Esophagus squamous epithelium (tissue), 5 donors: ENCODE measurements around the gene PRKCZ. TPM values are rescaled to one million over a fixed set of nuclear protein-coding genes. Genes with fewer than 3 reads are reported as not detected.

Source experiments
- DNase-seq: peaks from one replicate; lab custom pipeline; 2025; lab: John Stamatoyannopoulos, UW
- H3K27ac ChIP-seq, 4 donors: fragments of 200-600 bp; sonication (generic); one replicate each; pipeline ENCODE4 v1.5.1; 2016 to 2019; ENCODE audit warnings: mild to moderate bottlenecking in 1 of 4
- H3K27me3 ChIP-seq, 4 donors: fragments of 200-600 bp; sonication (generic); 1 replicate in 3 of 4; 2 replicates in 1 of 4; pipeline versions ENCODE4 v1.5.1 to v1.6.0; 2017 to 2021; ENCODE audit warnings: antibody characterized with exemption in 1 of 4
- H3K36me3 ChIP-seq, 3 donors: fragments of 200-600 bp; sonication (generic); one replicate each; pipeline ENCODE4 v1.5.1; 2016 to 2019
- H3K4me1 ChIP-seq, 3 donors: fragments of 200-600 bp; sonication (generic); one replicate each; pipeline ENCODE4 v1.5.1; 2017 to 2019
- H3K4me3 ChIP-seq, 4 donors: fragments of 200-600 bp; sonication (generic); 1 replicate in 3 of 4; 2 replicates in 1 of 4; pipeline ENCODE4 v1.5.1; 2016 to 2019; ENCODE audit warnings: mild to moderate bottlenecking in 2 of 4, moderate library complexity in 1 of 4
- H3K9me3 ChIP-seq, 3 donors: fragments of 200-600 bp; sonication (generic); one replicate each; pipeline ENCODE4 v1.5.1; 2016 to 2019
- POLR2A ChIP-seq, 4 donors: fragments of 450-650 bp; IDR thresholded peaks; one replicate each; pipeline ENCODE4 v1.6.1; 2017; ENCODE audit warnings: antibody characterized with exemption in 4 of 4, mild to moderate bottlenecking in 4 of 4, moderate library complexity in 3 of 4
- WGBS, 2 donors: methylation state at CpG; one replicate each; pipeline ENCODE4 v1.1.5; 2018; 5-methylcytosine and 5-hydroxymethylcytosine counted together
- intact Hi-C: fragments of 100-400 bp; cut with DNase I; formaldehyde crosslinking; loops from one replicate; pipeline ENCODE4 v1.15.0; 2022
- total RNA-seq, 4 donors: library from RNA; depleted of rRNA; stranded (reverse); fragments of >200 nt; gene quantifications; one replicate each; pipeline ENCODE4 v1.1.0, GENCODE V29; 2016
- TF ChIP-seq, protein P1 (sequence below), 6 experiments: fragments of 450-650 bp in 4 of 6; fragments of 200-600 bp in 2 of 6; sonication (generic) in 2 of 6; IDR thresholded peaks; one replicate each; pipeline ENCODE4 v1.5.1; 2016 to 2019; ENCODE audit warnings: antibody characterized with exemption in 6 of 6, mild to moderate bottlenecking in 4 of 6, moderate library complexity in 4 of 6
- donor health status: DM: yes; HTN: yes; CAD: no.

PRKCZ gene
- total RNA-seq, 4 donors from 2014 or later, result 14.5 to 23.8 (median 17.5) TPM

DNA sequence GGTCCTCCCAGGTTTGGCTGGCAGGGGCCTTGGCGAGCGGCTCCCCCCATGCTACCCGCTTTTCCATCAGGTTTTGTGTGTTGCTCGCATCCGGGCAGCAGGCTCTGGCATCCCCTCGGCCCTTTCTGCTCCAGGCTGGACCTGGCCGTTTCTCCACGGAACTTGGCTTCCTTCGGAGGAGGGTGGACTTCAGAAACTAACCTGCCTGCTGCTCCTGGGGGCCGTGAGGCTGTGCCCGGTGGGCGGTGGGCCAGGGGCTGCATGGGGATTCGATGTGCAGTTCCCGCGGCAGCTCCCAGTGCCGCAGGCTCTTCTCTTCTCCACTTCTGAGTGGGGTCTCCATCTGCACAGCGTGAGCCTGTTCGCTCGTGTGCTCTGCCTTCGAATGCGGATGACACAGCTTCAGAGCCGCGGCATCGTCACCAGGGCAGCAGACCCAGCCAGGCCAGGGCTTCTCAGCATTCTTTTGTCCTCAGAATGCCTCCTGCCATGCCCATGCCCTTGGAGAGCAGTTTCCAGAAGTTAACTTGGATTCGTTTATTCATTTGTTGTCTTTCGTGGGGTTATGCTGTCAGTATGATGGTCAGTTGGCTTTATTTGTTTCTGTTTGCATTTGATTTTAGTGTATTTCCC is 36.4 kb downstream of the PRKCZ start:
- Histone ChIP-seq H3K36me3 (peaks cover 0 to 24% (median 0%) of the 10 kb centered on the region in 3 donors), H3K27me3 (peaks cover 0 to 12% (median 0%) of the 10 kb centered on the region in 4 donors), H3K4me3 (no peak overlapping the region), H3K9me3 (no peaks in the 10 kb centered on the region), H3K4me1 (no peaks in the 10 kb centered on the region), H3K27ac (no peak overlapping the region)
- WGBS, 2 donors, result 95 to 96% methylated on average over 9 to 11 of the region's 26 CpGs
- TF ChIP-seq POLR2A (IDR thresholded peaks at IDR 0.05), result no peak
- TF ChIP-seq, protein P1, sequence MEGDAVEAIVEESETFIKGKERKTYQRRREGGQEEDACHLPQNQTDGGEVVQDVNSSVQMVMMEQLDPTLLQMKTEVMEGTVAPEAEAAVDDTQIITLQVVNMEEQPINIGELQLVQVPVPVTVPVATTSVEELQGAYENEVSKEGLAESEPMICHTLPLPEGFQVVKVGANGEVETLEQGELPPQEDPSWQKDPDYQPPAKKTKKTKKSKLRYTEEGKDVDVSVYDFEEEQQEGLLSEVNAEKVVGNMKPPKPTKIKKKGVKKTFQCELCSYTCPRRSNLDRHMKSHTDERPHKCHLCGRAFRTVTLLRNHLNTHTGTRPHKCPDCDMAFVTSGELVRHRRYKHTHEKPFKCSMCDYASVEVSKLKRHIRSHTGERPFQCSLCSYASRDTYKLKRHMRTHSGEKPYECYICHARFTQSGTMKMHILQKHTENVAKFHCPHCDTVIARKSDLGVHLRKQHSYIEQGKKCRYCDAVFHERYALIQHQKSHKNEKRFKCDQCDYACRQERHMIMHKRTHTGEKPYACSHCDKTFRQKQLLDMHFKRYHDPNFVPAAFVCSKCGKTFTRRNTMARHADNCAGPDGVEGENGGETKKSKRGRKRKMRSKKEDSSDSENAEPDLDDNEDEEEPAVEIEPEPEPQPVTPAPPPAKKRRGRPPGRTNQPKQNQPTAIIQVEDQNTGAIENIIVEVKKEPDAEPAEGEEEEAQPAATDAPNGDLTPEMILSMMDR (IDR thresholded peaks at IDR 0.05), result no peak
- no peak for DNase-seq
- intact Hi-C loops, result no loop called here

DNA sequence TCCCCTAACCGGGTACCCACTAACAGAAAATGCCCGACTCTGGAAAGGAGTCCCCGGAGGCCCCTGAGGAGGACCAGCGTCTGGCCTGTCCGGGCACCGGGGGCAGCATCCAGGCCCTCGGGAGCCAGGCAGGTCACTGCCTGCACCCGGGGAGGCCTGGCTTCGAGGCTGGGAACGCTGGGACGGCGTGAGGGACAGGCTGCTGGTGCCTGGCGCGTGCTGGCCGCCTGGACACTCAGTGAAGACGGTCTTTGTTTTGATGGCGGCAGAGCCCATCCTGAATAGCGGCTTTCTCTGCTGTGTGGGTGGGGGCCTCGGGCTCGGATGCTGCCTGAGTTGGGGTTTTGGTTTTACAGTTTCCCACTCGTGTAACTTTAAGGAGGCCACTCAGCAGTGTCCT is 37.6 kb downstream of the PRKCZ start:
- Histone ChIP-seq H3K27me3 (peaks cover 0 to 12% (median 0%) of the 10 kb centered on the region in 4 donors), H3K4me1 (no peaks in the 10 kb centered on the region), H3K36me3 (peaks cover 0 to 24% (median 0%) of the 10 kb centered on the region in 3 donors), H3K4me3 (no peak overlapping the region), H3K9me3 (no peaks in the 10 kb centered on the region), H3K27ac (no peak overlapping the region)
- intact Hi-C loops, result no loop called here
- TF ChIP-seq POLR2A (IDR thresholded peaks at IDR 0.05), result no peak
- TF ChIP-seq, protein P1 (IDR thresholded peaks at IDR 0.05), result no peak
- WGBS, 2 donors, result 54 to 81% methylated on average over 4 to 18 of the region's 21 CpGs
- no peak for DNase-seq

DNA sequence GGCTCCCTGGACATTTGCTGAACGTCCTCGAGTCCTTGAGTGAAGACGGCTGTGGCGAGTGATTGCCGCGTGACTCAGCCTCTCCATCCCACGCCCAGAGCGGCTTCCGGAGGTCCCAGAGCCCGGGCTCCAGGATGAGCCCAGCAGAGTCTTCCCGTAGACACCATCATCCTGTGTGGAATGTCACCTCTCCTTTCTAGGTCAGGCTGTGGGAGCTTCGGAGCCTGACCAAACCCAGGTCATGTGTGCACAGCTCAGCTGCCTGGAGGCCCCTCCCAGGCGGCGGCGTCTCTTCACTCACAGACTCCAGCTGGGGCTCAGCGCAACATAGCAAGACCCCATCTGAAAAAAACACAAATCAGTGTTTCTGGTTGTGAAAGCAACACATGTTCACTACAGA is 38.2 kb downstream of the PRKCZ start:
- no peak for DNase-seq
- intact Hi-C loops, result no loop called here
- Histone ChIP-seq H3K36me3 (peaks cover 0 to 24% (median 0%) of the 10 kb centered on the region in 3 donors), H3K9me3 (no peaks in the 10 kb centered on the region), H3K27ac (no peak overlapping the region), H3K4me3 (no peak overlapping the region), H3K27me3 (peaks cover 0 to 12% (median 0%) of the 10 kb centered on the region in 4 donors), H3K4me1 (no peaks in the 10 kb centered on the region)
- no peak for TF ChIP-seq POLR2A (IDR thresholded peaks at IDR 0.05)
- TF ChIP-seq, protein P1 (IDR thresholded peaks at IDR 0.05), result no peak
- 60 to 75% methylated on average over 1 to 9 of the region's 16 CpGs for WGBS, 2 donors

DNA sequence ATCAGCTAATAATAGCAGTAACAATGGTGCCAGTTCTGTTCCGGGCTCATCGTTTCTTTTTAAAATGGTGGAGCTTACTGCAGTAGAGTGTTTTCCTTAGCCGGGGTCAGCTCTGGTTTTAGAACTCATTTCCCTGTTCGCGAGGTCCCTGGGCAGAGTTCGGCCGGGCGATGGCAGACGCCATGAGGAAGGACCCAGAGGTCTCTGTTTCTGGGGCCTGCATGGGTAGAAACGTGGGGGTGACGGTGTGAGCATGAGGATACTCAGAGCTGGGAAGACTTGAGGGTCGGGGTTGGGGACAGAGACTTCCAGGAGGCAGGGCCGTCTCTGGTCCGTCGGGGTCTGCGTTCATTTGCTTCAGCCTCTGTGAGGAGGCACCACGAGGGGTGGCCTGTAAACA is 38.8 kb downstream of the PRKCZ start:
- 90 to 92% methylated on average over 10 to 17 of the region's 17 CpGs for WGBS, 2 donors
- Histone ChIP-seq H3K4me1 (no peaks in the 10 kb centered on the region), H3K4me3 (no peak overlapping the region), H3K9me3 (no peaks in the 10 kb centered on the region), H3K27me3 (peaks cover 0 to 12% (median 0%) of the 10 kb centered on the region in 4 donors), H3K27ac (no peak overlapping the region), H3K36me3 (peaks cover 0 to 24% (median 0%) of the 10 kb centered on the region in 3 donors)
- DNase-seq, result no peak
- TF ChIP-seq POLR2A (IDR thresholded peaks at IDR 0.05), result no peak
- TF ChIP-seq, protein P1 (IDR thresholded peaks at IDR 0.05), result no peak
- intact Hi-C loops, result no loop called here

DNA sequence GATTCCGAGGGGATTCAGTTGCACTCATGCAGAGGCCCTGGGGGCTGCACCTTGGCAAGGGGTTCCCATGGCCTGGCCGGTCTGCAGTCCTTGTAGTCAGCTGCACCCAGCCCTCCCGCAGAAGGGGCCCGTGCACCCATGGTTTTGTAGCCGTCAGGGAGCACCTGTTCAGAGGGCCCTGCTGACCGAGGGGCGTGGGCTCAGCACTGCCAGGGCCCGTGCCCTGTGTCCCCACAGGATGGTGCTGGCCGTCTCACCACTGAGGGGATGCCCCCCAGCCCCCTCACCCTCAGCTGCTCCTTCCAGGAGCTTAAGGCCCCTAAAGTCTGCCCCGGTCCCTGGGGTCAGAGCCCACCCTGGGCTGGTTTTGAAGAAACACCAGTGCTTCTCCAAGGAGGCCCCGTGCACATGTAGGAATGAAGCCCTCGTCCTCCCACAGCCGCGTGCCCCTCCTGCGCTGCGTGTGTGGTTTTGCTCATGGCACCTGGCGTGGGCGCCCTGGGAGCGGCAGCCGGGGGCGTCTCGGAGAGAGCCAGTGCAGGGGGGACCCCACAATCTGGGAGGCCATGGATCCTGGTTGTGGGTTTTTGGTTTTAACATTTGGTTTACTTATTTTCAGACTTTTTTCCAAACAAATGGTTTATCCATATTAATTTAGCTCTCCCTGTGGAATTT is 40.1 kb downstream of the PRKCZ start:
- 66 to 92% methylated on average over 5 to 11 of the region's 22 CpGs for WGBS, 2 donors
- no peak for DNase-seq
- H3K27ac ChIP-seq, result no peak overlapping the region
- no peaks in the 10 kb centered on the region for H3K9me3 ChIP-seq
- H3K4me3 ChIP-seq, result no peak overlapping the region
- peaks cover 0 to 24% (median 0%) of the 10 kb centered on the region in 3 donors for H3K36me3 ChIP-seq
- intact Hi-C loops, result no loop called here
- H3K4me1 ChIP-seq, result no peaks in the 10 kb centered on the region
- H3K27me3 ChIP-seq, result peaks cover 0 to 12% (median 0%) of the 10 kb centered on the region in 4 donors
- TF ChIP-seq, protein P1 (IDR thresholded peaks at IDR 0.05), result no peak
- no peak for TF ChIP-seq POLR2A (IDR thresholded peaks at IDR 0.05)
